Measurements from ENCODE around the gene TFDP1. TPM values are rescaled to one million over a fixed set of nuclear protein-coding genes. Genes with fewer than 3 reads are reported as not detected.

TFDP1 gene
- total RNA-seq, 1 experiment from 2014 or later, result 107 TPM

GRCh38 chr13:113616991-113617749 lies 32.6 kb downstream of the TFDP1 start:
- ChIA-PET POLR2A (ENCODE audit: unreplicated experiment) (no interaction called here), CTCF (no interaction called here)
- intact Hi-C loops (cut with micrococcal nuclease; ENCODE audit: unreplicated experiment), result no loop called here
- Histone ChIP-seq H3K4me3 (no peak overlapping the region), H2AFZ (no peak overlapping the region), H3K9me2 (ENCODE audit: insufficient read depth) (no peaks in the 10 kb centered on the region), H3K9me3 (ENCODE audit: insufficient read depth, low read depth) (no peaks in the 10 kb centered on the region), H4K20me1 (ENCODE audit: insufficient read depth) (peaks cover 88% of the 10 kb centered on the region), H3F3A (ENCODE audit: insufficient read depth, low read depth) (no peaks in the 10 kb centered on the region; the same call in 1 of the 2 replicates), H3K79me2 (ENCODE audit: low read depth) (peaks cover 68% of the 10 kb centered on the region), H3K36me3 (ENCODE audit: low read depth) (0 out of 2 replicates have a peak, but pooled peaks cover 6% of the 10 kb centered on the region), H3K4me1 (replicated peaks; ENCODE audit: insufficient read depth) (no peaks in the 10 kb centered on the region), H3K4me2 (no peak overlapping the region), H3K27ac (no peak overlapping the region), H3K27me3 (ENCODE audit: insufficient read depth, low read depth) (no peaks in the 10 kb centered on the region)
- DNase-seq, result peak in 1 of 2 experiments; percentile 22
- TF ChIP-seq CTCF (conservative IDR thresholded peaks at IDR 0.05) (no peak), EZH2 (IDR thresholded peaks at IDR 0.05; ENCODE audit: low read depth) (no peak)
- BruUV-seq (replicated peaks), result no TSS peak

GRCh38 chr13:113617961-113618360 lies 33.4 kb downstream of the TFDP1 start:
- intact Hi-C loops (cut with micrococcal nuclease; ENCODE audit: unreplicated experiment), result no loop called here
- Histone ChIP-seq H3K4me1 (replicated peaks; ENCODE audit: insufficient read depth) (no peaks in the 10 kb centered on the region), H4K20me1 (ENCODE audit: insufficient read depth) (peaks cover 82% of the 10 kb centered on the region), H3K9me2 (ENCODE audit: insufficient read depth) (no peaks in the 10 kb centered on the region), H3K4me2 (no peak overlapping the region), H3K9me3 (ENCODE audit: insufficient read depth, low read depth) (no peaks in the 10 kb centered on the region), H3K36me3 (ENCODE audit: low read depth) (0 out of 2 replicates have a peak, but pooled peaks cover 11% of the 10 kb centered on the region), H2AFZ (no peak overlapping the region), H3K27ac (no peak overlapping the region), H3K4me3 (no peak overlapping the region), H3K27me3 (ENCODE audit: insufficient read depth, low read depth) (no peaks in the 10 kb centered on the region), H3F3A (ENCODE audit: insufficient read depth, low read depth) (no peaks in the 10 kb centered on the region; the same call in 1 of the 2 replicates), H3K79me2 (ENCODE audit: low read depth) (peaks cover 69% of the 10 kb centered on the region)
- ChIA-PET POLR2A (ENCODE audit: unreplicated experiment) (no interaction called here), CTCF (no interaction called here)
- no TSS peak for BruUV-seq (replicated peaks)
- TF ChIP-seq EZH2 (IDR thresholded peaks at IDR 0.05; ENCODE audit: low read depth), result no peak
- TF ChIP-seq CTCF (conservative IDR thresholded peaks at IDR 0.05), result no peak
- no peak for DNase-seq

- TF ChIP-seq EZH2 (IDR thresholded peaks at IDR 0.05; ENCODE audit: low read depth) (no peak), CTCF (conservative IDR thresholded peaks at IDR 0.05) (no peak)
- peaks cover 64% of the 10 kb centered on the region for H3K79me2 ChIP-seq (ENCODE audit: low read depth)
- CTCF ChIA-PET, result no interaction called here
These were observed 33.9 kb downstream of the TFDP1 start for GRCh38 chr13:113618455-113618854.

More at GRCh38 chr13:113618455-113618854, 33.9 kb downstream of the TFDP1 start:
- Histone ChIP-seq H3F3A (ENCODE audit: insufficient read depth, low read depth) (no peaks in the 10 kb centered on the region; the same call in 1 of the 2 replicates), H3K9me2 (ENCODE audit: insufficient read depth) (no peaks in the 10 kb centered on the region), H3K9me3 (ENCODE audit: insufficient read depth, low read depth) (no peaks in the 10 kb centered on the region), H3K4me2 (no peak overlapping the region), H2AFZ (no peak overlapping the region), H4K20me1 (ENCODE audit: insufficient read depth) (peaks cover 77% of the 10 kb centered on the region), H3K36me3 (ENCODE audit: low read depth) (0 out of 2 replicates have a peak, but pooled peaks cover 12% of the 10 kb centered on the region), H3K4me1 (replicated peaks; ENCODE audit: insufficient read depth) (no peaks in the 10 kb centered on the region), H3K4me3 (no peak overlapping the region), H3K27me3 (ENCODE audit: insufficient read depth, low read depth) (no peaks in the 10 kb centered on the region), H3K27ac (no peak overlapping the region)
- intact Hi-C loops (cut with micrococcal nuclease; ENCODE audit: unreplicated experiment), result no loop called here
- BruUV-seq (replicated peaks), result no TSS peak
- POLR2A ChIA-PET (ENCODE audit: unreplicated experiment), result interaction anchor here (0.6 kb wide), 1 partner anchor 201 kb away, joined by 3 read pairs; no protein-coding TSS in a partner anchor
- DNase-seq, result no peak
